ENCODE measurements around the gene PRRG2. TPM values are rescaled to one million over a fixed set of nuclear protein-coding genes. Genes with fewer than 3 reads are reported as not detected.

The PRRG2 gene
- total and polyA plus RNA-seq, 2 of the 13 experiments (the other 11 are each of a cell fraction or from before 2014, with no cell fraction given): 0.66 to 0.82 TPM

GRCh38 chr19:49553451-49554271 is 27.5 kb upstream of the PRRG2 start (continued):
- TF ChIP-seq ZNF609 (CRISPR knock-in tag; IDR thresholded peaks at IDR 0.05; ENCODE audit: borderline replicate concordance) (no peak), RFXAP (CRISPR knock-in tag; IDR thresholded peaks at IDR 0.05; ENCODE audit: borderline replicate concordance) (no peak), ZFP90 (CRISPR knock-in tag; IDR thresholded peaks at IDR 0.05; ENCODE audit: borderline replicate concordance) (no peak), MYNN (CRISPR knock-in tag; IDR thresholded peaks at IDR 0.05; ENCODE audit: low read depth) (no peak), ZNF10 (CRISPR knock-in tag; IDR thresholded peaks at IDR 0.05; ENCODE audit: borderline replicate concordance, low read depth) (no peak), ZNF720 (CRISPR knock-in tag; IDR thresholded peaks at IDR 0.05) (no peak), ZNF713 (CRISPR knock-in tag; IDR thresholded peaks at IDR 0.05) (no peak), TCF7L2 (IDR thresholded peaks at IDR 0.05; ENCODE audit: low read depth, low read length) (no peak), E2F1 (CRISPR knock-in tag; IDR thresholded peaks at IDR 0.05) (no peak), RXRB (CRISPR knock-in tag; IDR thresholded peaks at IDR 0.05; ENCODE audit: borderline replicate concordance) (peak; percentile 29; the same call in 1 of the 2 replicates), ZNF557 (CRISPR knock-in tag; IDR thresholded peaks at IDR 0.05) (no peak), ZNF33B (CRISPR knock-in tag; IDR thresholded peaks at IDR 0.05) (no peak), ZNF841 (CRISPR knock-in tag; IDR thresholded peaks at IDR 0.05; ENCODE audit: borderline replicate concordance) (no peak), PBX3 (CRISPR knock-in tag; IDR thresholded peaks at IDR 0.05; ENCODE audit: borderline replicate concordance) (no peak), TFDP1 (CRISPR knock-in tag; IDR thresholded peaks at IDR 0.05; ENCODE audit: borderline replicate concordance) (no peak), ATF3 (CRISPR knock-in tag; IDR thresholded peaks at IDR 0.05) (no peak), DMAP1 (CRISPR knock-in tag; IDR thresholded peaks at IDR 0.05) (no peak), ZNF260 (CRISPR knock-in tag; IDR thresholded peaks at IDR 0.05; ENCODE audit: borderline replicate concordance, low read depth) (no peak), DPF2 (CRISPR knock-in tag; IDR thresholded peaks at IDR 0.05; ENCODE audit: borderline replicate concordance, low read depth) (no peak), ZNF354B (CRISPR knock-in tag; IDR thresholded peaks at IDR 0.05) (no peak), SALL1 (CRISPR knock-in tag; IDR thresholded peaks at IDR 0.05) (peak; percentile 60)

Data from HepG2 (cell line).